DOHH2 (cell line): Measurements from ENCODE around the gene LACRT.

ENCODE experiments used
- H3F3A ChIP-seq: fragments of 200-600 bp; sonication (generic), shearing (Covaris generic); 2 replicates; pipeline ENCODE4 v1.6.0; 2016; ENCODE audit warnings: antibody characterized with exemption, mild to moderate bottlenecking; ENCODE audit not compliant: control insufficient read depth, insufficient read depth
- H3K27ac ChIP-seq: fragments of 200-600 bp; sonication (generic); 2 replicates; pipeline ENCODE4 v1.5.1; 2014; ENCODE audit warnings: low read depth, mild to moderate bottlenecking, low read length, moderate library complexity
- H3K27me3 ChIP-seq: fragments of 200-600 bp; sonication (generic); 2 replicates; pipeline ENCODE4 v1.6.1; 2014; ENCODE audit warnings: mild to moderate bottlenecking, low read length, mixed read lengths; ENCODE audit not compliant: control insufficient read depth
- H3K36me3 ChIP-seq: fragments of 200-600 bp; sonication (generic); 2 replicates; pipeline ENCODE4 v1.6.1; 2014; ENCODE audit warnings: mild to moderate bottlenecking, low read length, moderate library complexity, mixed read lengths; ENCODE audit not compliant: control insufficient read depth
- H3K4me1 ChIP-seq: fragments of 200-600 bp; sonication (generic); 2 replicates; pipeline ENCODE4 v1.6.1; 2014; ENCODE audit warnings: mild to moderate bottlenecking, low read length, mixed read lengths; ENCODE audit not compliant: control insufficient read depth
- H3K4me2 ChIP-seq: fragments of 200-600 bp; sonication (generic); 2 replicates; pipeline ENCODE4 v1.6.0; 2014; ENCODE audit warnings: mild to moderate bottlenecking, low read length, moderate library complexity
- H3K4me3 ChIP-seq: fragments of 200-600 bp; sonication (generic); 2 replicates; pipeline ENCODE4 v1.5.1; 2014; ENCODE audit warnings: mild to moderate bottlenecking, low read length, mixed read lengths
- H3K79me2 ChIP-seq: fragments of 200-600 bp; sonication (generic); 2 replicates; pipeline ENCODE4 v1.6.1; 2014; ENCODE audit warnings: mild to moderate bottlenecking, low read length, mixed read lengths; ENCODE audit not compliant: control insufficient read depth
- H3K9me2 ChIP-seq: fragments of 200-600 bp; sonication (generic); replicated peaks from 2 replicates; pipeline ENCODE4 v1.6.1; 2014; ENCODE audit warnings: mild to moderate bottlenecking, low read length, mixed read lengths; ENCODE audit not compliant: control insufficient read depth
- H3K9me3 ChIP-seq: fragments of 200-600 bp; sonication (generic); 2 replicates; pipeline ENCODE4 v1.6.1; 2014; ENCODE audit warnings: antibody characterized with exemption, low read length, mixed read lengths; ENCODE audit not compliant: control insufficient read depth, insufficient read depth
- H4K20me1 ChIP-seq: fragments of 200-600 bp; sonication (generic); 2 replicates; pipeline ENCODE4 v1.6.0; 2014; ENCODE audit warnings: low read depth, mild to moderate bottlenecking, antibody characterized with exemption, low read length, moderate library complexity; ENCODE audit not compliant: control insufficient read depth, insufficient read depth
- EZH2phosphoT487 ChIP-seq: fragments of 200-600 bp; sonication (generic); IDR thresholded peaks from 2 replicates; pipeline ENCODE4 v1.6.1; 2017; ENCODE audit warnings: borderline replicate concordance, mild to moderate bottlenecking, antibody characterized with exemption, low read length, moderate library complexity, mixed read lengths
- TF ChIP-seq, protein P1 (sequence below): fragments of 200-600 bp; sonication (generic); IDR thresholded peaks from one replicate; pipeline ENCODE4 v1.5.1; 2014; ENCODE audit warnings: antibody characterized with exemption, mild to moderate bottlenecking, low read depth, low read length; ENCODE audit not compliant: poor library complexity, severe bottlenecking

The LACRT gene

DNA sequence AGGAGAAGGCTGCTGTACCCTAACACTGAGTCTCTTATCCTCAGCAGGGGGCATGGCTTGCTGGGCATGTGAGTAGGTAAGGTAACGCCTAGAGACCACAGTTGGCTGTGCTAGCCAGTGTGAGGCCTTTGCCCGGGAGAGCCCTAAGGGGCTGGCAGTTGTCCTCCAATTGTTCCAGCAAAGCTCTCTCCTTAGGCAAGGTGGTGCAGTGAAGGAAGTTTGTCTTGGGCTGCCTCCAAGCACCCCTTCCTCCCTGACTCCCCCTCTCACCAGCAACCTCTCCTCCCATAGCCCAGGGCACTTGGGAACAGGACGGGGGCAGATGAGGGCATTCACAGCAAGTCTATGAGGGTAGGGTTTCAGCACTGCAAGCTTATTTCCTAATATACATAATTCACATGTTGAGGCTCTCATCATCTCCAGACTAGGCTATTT is 23.0 kb downstream of the LACRT start:
- no peaks in the 10 kb centered on the region for H3F3A ChIP-seq
- no peaks in the 10 kb centered on the region for H3K9me3 ChIP-seq
- no peaks in the 10 kb centered on the region for H4K20me1 ChIP-seq
- no peaks in the 10 kb centered on the region for H3K36me3 ChIP-seq
- H3K4me2 ChIP-seq: no peak overlapping the region
- TF ChIP-seq, protein P1, sequence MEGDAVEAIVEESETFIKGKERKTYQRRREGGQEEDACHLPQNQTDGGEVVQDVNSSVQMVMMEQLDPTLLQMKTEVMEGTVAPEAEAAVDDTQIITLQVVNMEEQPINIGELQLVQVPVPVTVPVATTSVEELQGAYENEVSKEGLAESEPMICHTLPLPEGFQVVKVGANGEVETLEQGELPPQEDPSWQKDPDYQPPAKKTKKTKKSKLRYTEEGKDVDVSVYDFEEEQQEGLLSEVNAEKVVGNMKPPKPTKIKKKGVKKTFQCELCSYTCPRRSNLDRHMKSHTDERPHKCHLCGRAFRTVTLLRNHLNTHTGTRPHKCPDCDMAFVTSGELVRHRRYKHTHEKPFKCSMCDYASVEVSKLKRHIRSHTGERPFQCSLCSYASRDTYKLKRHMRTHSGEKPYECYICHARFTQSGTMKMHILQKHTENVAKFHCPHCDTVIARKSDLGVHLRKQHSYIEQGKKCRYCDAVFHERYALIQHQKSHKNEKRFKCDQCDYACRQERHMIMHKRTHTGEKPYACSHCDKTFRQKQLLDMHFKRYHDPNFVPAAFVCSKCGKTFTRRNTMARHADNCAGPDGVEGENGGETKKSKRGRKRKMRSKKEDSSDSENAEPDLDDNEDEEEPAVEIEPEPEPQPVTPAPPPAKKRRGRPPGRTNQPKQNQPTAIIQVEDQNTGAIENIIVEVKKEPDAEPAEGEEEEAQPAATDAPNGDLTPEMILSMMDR: no peak
- no peak for TF ChIP-seq EZH2phosphoT487
- H3K4me1 ChIP-seq: no peaks in the 10 kb centered on the region
- H3K27ac ChIP-seq: no peak overlapping the region
- no peaks in the 10 kb centered on the region for H3K9me2 ChIP-seq
- H3K27me3 ChIP-seq: peaks cover 48% of the 10 kb centered on the region
- no peaks in the 10 kb centered on the region for H3K79me2 ChIP-seq
- H3K4me3 ChIP-seq: no peak overlapping the region

DNA sequence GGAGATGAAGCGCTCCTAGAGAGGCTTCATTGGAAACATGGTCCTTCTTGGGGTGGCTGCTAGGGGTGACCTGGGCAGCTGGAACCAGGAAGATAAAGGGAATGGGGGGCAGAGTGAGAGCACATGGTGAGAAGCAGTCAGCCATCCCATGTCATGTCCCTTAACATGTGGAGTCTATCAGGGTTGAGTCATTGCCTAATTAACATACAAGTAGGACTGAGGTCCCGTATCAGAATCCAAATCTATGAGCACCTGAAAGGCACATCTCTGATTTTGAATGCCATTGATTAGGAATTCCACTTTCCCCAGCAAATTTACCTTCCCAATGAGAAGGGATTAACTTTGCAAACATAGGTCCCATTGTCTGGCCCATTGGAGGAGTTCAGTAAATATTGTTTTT is 25.9 kb downstream of the LACRT start:
- H3K27me3 ChIP-seq: peaks cover 31% of the 10 kb centered on the region
- no peak overlapping the region for H3K27ac ChIP-seq
- H3K36me3 ChIP-seq: no peaks in the 10 kb centered on the region
- H3K79me2 ChIP-seq: no peaks in the 10 kb centered on the region
- no peaks in the 10 kb centered on the region for H3K9me2 ChIP-seq
- H4K20me1 ChIP-seq: no peaks in the 10 kb centered on the region
- no peak overlapping the region for H3K4me3 ChIP-seq
- H3K4me1 ChIP-seq: no peaks in the 10 kb centered on the region
- H3F3A ChIP-seq: no peaks in the 10 kb centered on the region
- H3K4me2 ChIP-seq: no peak overlapping the region
- no peak for TF ChIP-seq EZH2phosphoT487
- TF ChIP-seq, protein P1: no peak
- H3K9me3 ChIP-seq: no peaks in the 10 kb centered on the region

DNA sequence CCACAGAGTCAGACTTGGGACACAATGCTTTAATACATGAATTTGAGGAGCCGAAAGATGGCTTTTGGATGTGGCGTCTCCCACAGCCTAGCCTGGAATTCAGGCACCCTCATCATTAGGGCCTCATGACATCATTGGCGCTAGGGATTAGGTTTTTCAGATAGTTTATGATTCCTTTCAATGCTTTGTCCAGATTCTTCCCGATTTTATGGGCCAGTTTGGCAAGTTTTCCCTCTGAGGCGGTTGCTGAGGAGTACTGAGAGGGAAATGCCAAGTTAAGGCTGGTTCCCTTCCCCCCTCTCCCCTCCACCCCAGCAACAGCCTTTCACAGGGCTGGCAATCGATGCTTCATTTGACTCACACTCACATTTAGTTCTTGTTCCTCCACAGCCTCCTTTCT is 26.5 kb downstream of the LACRT start:
- H3K27me3 ChIP-seq: peaks cover 31% of the 10 kb centered on the region
- TF ChIP-seq, protein P1: no peak
- TF ChIP-seq EZH2phosphoT487: no peak

DNA sequence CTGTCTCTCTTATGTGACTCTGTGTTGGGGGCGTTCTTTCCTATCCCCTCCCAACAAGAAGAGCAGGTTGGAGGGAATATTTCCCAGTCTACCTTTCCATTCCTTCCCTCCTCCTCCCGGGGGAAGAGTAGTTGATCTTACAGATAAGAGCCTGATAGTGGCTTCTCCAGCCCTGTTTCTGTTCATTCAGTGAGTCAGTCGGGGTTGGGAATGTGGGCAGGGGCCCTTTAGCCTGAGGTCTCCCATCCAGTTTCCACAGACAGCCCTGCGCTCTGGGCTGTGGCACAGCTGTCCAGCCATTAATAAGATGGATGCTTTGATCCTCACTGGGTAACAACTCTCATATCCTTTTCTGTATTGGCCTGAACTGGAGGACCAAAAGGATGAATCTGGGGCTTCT is 28.1 kb downstream of the LACRT start:
- no peaks in the 10 kb centered on the region for H3K4me1 ChIP-seq
- no peak overlapping the region for H3K4me2 ChIP-seq
- no peak for TF ChIP-seq EZH2phosphoT487
- TF ChIP-seq, protein P1: no peak
- H3K9me3 ChIP-seq: no peaks in the 10 kb centered on the region
- no peak overlapping the region for H3K27ac ChIP-seq
- no peaks in the 10 kb centered on the region for H3K9me2 ChIP-seq
- no peaks in the 10 kb centered on the region for H3K36me3 ChIP-seq
- H3K79me2 ChIP-seq: no peaks in the 10 kb centered on the region
- H4K20me1 ChIP-seq: no peaks in the 10 kb centered on the region
- no peaks in the 10 kb centered on the region for H3F3A ChIP-seq
- H3K27me3 ChIP-seq: peaks cover 31% of the 10 kb centered on the region
- no peak overlapping the region for H3K4me3 ChIP-seq

More for the DNA sequence above, 26.5 kb downstream of the LACRT start:
- Histone ChIP-seq H4K20me1 (no peaks in the 10 kb centered on the region), H3K79me2 (no peaks in the 10 kb centered on the region), H3F3A (no peaks in the 10 kb centered on the region), H3K36me3 (no peaks in the 10 kb centered on the region), H3K4me3 (no peak overlapping the region), H3K9me3 (no peaks in the 10 kb centered on the region), H3K9me2 (no peaks in the 10 kb centered on the region), H3K4me2 (no peak overlapping the region), H3K4me1 (no peaks in the 10 kb centered on the region), H3K27ac (no peak overlapping the region)
